ENCODE data around the gene CRPPA.

Gene CRPPA

DNA sequence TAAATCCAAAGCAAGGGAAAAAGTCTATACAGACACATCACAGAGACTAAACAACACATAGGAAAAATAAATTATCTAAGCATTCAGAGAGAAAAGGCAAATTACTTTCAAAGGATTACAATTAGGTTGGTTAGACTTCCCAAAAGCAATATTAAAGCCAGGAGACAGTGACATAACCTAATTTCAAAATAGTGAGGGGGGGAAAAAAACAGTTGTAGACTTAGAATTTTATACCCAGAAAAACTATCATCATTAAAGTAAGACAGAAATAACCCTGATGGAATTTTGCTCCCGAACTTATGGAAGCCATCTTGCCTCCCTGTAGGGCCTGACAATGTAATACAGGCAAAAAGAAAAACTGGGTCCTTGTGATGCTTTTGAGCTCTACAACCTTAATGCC, 18.4 kb downstream of the CRPPA start:
- no peak overlapping the region for H3K4me3 ChIP-seq (replicated peaks; ENCODE audit: low read depth, low read length)
- no peak for DNase-seq (ENCODE audit: low read depth)
- TF ChIP-seq, protein P1, sequence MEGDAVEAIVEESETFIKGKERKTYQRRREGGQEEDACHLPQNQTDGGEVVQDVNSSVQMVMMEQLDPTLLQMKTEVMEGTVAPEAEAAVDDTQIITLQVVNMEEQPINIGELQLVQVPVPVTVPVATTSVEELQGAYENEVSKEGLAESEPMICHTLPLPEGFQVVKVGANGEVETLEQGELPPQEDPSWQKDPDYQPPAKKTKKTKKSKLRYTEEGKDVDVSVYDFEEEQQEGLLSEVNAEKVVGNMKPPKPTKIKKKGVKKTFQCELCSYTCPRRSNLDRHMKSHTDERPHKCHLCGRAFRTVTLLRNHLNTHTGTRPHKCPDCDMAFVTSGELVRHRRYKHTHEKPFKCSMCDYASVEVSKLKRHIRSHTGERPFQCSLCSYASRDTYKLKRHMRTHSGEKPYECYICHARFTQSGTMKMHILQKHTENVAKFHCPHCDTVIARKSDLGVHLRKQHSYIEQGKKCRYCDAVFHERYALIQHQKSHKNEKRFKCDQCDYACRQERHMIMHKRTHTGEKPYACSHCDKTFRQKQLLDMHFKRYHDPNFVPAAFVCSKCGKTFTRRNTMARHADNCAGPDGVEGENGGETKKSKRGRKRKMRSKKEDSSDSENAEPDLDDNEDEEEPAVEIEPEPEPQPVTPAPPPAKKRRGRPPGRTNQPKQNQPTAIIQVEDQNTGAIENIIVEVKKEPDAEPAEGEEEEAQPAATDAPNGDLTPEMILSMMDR (IDR thresholded peaks at IDR 0.05; ENCODE audit: low read length, missing control alignments), result no peak

DNA sequence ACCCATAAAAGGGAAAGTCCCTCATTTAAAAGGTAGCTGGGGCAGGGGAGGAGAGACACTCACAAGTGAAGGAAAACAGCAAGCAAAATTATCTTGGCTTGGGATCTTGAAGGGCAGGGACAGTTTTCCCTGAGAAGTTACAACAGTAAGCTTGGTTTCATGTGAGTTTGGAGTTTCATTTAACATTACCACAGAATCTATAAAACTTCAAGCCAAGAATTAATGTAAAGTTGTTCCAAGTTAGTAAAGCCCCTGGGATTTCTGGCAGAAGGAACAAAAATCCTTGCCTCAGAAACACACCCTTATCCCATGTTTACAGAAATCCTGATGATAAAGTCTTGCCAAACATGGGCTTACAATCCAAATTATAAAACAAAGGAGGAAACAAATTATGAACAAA, 19.2 kb downstream of the CRPPA start:
- no peak overlapping the region for H3K4me3 ChIP-seq (replicated peaks; ENCODE audit: low read depth, low read length)
- TF ChIP-seq, protein P1 (IDR thresholded peaks at IDR 0.05; ENCODE audit: low read length, missing control alignments), result no peak
- no peak for DNase-seq (ENCODE audit: low read depth)

DNA sequence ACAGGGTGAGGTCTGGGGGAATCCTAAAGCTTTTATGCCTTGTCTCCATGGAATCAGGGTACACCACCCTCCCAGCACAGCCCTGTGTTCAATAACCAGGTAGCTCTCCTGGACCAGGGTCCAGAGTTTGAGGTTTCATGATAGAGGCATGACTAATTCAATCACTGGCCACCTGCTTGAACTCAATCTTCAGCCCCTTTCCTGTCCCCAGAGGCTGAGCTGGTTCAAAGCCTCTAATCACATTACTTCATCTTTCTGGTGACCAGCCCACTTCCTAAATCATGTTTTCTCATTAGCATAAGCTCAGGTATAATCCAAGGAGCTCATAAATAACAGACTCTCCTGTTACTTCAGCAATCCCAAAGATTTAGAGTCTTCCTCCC, 20.5 kb downstream of the CRPPA start:
- no peak overlapping the region for H3K4me3 ChIP-seq (replicated peaks; ENCODE audit: low read depth, low read length)
- no peak for DNase-seq (ENCODE audit: low read depth)
- TF ChIP-seq, protein P1 (IDR thresholded peaks at IDR 0.05; ENCODE audit: low read length, missing control alignments), result no peak

DNA sequence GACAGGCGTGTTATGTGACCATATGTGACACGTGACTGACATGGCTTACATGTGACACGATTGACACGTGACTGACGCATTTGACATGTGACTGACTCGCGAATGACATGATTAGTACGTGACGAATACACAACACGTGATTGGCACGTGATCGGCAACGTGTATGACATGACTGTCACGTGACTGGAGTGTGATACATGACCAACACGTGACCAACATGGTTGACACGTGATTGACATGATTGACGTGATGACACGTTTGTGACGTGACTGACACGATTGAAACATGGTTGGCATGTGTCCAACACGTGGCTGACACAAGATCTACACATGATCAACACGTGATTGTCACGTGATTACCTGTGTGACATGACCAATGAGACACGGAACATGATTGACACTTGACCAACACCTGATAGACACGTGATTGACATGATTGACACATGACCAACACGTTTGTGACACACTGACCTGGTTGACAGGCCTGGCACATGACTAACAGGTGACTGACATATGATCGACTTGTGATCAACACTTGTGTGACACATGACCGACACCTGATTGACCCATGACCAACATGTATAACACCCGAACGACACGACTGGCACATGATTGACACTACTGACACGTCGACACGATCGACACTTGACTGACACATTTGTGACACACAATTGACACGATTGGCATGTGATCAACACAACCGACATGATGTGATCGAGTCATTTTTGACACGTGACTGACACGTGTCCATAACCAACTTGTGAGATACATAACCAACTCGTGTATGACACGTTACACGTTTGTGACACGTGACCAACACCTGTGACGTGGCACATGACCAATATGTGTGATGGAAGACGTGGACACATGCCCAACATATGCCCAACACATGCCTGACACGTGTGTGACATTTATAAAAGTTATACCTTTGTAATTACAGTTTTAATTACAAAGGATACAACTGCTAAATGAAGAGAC, 21.1 kb downstream of the CRPPA start:
- no peak for DNase-seq (ENCODE audit: low read depth)
- H3K4me3 ChIP-seq (replicated peaks; ENCODE audit: low read depth, low read length), result no peak overlapping the region
- TF ChIP-seq, protein P1 (IDR thresholded peaks at IDR 0.05; ENCODE audit: low read length, missing control alignments), result no peak

DNA sequence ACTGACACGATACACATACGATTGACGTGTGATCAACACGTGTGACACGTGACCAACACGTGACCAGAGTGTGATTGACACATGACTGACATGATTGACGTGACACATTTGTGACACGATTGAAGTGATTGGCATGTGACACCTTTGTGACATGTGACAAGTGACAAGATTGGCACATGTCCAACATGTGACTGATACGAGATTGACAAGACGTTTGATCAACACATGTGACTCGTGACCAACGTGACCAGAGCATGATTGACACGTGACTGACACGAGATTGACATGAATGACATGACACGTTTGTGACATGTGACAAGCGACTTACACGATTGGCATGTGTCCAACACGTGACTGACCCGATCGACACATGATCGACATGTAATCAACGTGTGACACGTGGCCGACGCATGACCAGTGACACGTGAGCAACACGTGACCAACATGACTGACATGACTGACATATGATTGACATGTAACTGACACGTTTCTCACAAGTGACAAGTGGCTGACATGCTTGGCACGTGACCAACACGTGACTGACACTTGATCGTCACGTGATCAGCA, 22.0 kb downstream of the CRPPA start:
- TF ChIP-seq, protein P1 (IDR thresholded peaks at IDR 0.05; ENCODE audit: low read length, missing control alignments), result no peak
- H3K4me3 ChIP-seq (replicated peaks; ENCODE audit: low read depth, low read length), result no peak overlapping the region
- peak; percentile 37 for DNase-seq (ENCODE audit: low read depth)

DNA sequence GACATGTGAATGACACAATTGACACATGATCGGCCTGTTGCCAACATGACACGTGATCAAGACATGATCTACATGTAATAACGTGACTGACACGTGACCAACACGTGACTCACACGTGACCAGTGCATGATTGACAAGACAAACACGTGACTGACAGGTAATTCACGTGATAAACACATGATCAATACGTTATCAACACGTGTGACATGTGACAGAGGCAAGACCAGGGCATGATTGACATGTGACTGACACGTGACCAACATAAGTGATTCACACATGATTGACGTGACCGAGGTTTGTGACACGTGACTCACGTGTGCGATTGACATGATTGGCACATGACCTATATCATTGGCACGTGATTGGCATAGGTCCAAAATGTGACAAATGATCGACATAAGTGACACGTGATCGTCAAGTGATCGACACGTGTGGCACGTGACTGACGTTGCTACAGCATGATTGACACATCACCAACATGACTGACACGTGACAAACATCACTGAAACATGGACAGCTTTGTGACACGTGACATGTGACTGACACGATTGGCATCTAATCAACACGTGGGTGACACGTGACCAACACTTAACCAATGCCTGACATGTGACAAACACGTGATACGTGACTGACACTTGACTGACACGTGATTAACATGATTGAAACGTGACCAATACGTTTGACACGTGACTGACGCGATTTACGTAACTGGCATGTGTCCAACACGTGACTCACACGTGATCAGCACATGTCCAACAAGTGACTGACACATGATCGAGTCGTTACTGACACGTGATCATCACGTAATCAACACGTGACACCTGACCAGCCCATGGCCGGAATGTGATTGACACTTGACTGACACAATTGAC, 23.0 kb downstream of the CRPPA start:
- TF ChIP-seq, protein P1 (IDR thresholded peaks at IDR 0.05; ENCODE audit: low read length, missing control alignments), result no peak
- no peak overlapping the region for H3K4me3 ChIP-seq (replicated peaks; ENCODE audit: low read depth, low read length)
- no peak for DNase-seq (ENCODE audit: low read depth)
